ENCODE measurements around the gene FHL2.

- TF ChIP-seq CTCF (IDR thresholded peaks at IDR 0.05; ENCODE audit: low read length) (no peak), EZH2 (optimal IDR thresholded peaks at IDR 0.05; ENCODE audit: low read depth, low read length) (no peak), EZH2phosphoT487 (IDR thresholded peaks at IDR 0.05; ENCODE audit: low read length) (no peak)
Observed at GRCh38 chr2:105337122-105338019, 61.5 kb downstream of the FHL2 start, which contains the start of gene C2orf49.

Data from MM.1S (cell line).